DOHH2 (cell line): ENCODE measurements around the gene GRB10.

ENCODE experiments used
- EZH2phosphoT487 ChIP-seq: fragments of 200-600 bp; sonication (generic); IDR thresholded peaks from 2 replicates; pipeline ENCODE4 v1.6.1; 2017; ENCODE audit warnings: borderline replicate concordance, mild to moderate bottlenecking, antibody characterized with exemption, low read length, moderate library complexity, mixed read lengths
- TF ChIP-seq, protein P1 (sequence below): fragments of 200-600 bp; sonication (generic); IDR thresholded peaks from one replicate; pipeline ENCODE4 v1.5.1; 2014; ENCODE audit warnings: antibody characterized with exemption, mild to moderate bottlenecking, low read depth, low read length; ENCODE audit not compliant: poor library complexity, severe bottlenecking

DNA sequence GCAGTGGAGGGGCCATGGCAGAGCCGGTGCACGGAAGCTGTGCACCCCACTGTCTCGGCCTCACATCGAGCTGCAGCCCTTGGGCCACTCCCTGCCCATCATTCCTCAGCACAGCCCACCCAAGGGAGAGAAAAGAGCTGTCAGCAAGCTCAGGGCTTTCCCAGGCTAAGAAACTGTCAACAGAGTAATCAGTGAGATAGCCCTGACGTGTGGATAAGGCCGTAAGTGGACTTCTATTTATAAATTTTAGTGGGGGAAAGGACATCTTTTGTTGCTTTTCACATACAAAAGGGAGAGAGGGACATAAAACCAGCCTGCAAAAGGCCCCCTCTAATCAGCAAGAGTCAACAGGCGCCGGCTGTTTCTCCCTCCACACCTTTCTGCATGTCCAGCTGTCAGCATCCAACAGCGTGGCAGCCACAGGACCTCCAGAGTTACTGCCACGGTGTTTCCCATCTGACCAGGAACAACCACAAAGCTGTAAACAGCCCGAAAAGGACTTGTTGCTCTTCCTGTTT, 160.7 kb downstream of the GRB10 start:
- TF ChIP-seq, protein P1, sequence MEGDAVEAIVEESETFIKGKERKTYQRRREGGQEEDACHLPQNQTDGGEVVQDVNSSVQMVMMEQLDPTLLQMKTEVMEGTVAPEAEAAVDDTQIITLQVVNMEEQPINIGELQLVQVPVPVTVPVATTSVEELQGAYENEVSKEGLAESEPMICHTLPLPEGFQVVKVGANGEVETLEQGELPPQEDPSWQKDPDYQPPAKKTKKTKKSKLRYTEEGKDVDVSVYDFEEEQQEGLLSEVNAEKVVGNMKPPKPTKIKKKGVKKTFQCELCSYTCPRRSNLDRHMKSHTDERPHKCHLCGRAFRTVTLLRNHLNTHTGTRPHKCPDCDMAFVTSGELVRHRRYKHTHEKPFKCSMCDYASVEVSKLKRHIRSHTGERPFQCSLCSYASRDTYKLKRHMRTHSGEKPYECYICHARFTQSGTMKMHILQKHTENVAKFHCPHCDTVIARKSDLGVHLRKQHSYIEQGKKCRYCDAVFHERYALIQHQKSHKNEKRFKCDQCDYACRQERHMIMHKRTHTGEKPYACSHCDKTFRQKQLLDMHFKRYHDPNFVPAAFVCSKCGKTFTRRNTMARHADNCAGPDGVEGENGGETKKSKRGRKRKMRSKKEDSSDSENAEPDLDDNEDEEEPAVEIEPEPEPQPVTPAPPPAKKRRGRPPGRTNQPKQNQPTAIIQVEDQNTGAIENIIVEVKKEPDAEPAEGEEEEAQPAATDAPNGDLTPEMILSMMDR = no peak
- TF ChIP-seq EZH2phosphoT487 = no peak
